ENCODE measurements around the gene SLC4A8.
"Not testable (repeated sequence)": the region's sequence is repeated elsewhere in the genome, so short reads cannot be mapped to it uniquely, and the experiment has no call there.

Gene SLC4A8

DNA sequence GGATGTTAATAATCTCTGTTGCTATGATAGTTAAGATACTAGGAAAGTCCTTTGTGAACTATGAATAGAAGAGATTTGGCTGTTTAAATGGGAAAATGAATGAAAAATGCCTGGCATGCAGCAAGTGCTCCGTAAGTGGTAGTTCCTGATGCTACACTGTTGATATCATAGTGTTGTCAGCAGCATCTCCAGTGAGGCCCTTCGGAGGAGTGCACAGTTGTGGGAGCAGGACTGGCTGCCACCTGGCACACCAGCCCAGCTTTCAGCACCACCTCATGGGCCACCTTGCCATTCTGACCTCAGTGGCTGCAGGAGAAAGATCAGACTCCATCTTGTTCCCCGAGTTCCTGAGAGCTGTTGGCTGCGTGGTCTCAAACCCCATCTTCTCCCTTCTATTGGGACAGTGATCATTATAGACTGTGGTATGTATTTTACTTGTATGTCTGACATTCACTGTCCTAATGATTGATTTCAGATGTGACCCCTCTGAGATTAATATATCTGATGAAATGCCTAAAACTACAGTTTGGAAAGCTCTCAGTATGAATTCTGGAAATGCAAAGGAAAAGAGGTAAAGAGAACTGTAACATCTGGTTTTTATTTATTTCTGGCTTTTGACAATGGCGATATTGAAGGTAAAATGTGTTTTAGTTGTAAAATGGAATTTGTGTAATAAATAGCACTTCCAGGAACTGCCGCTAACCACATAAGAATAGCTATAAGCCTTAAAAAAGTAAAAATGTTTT lies 80.9 kb downstream of the SLC4A8 start:
- no peak for DNase-seq (ENCODE audit: extremely low read depth, low read depth)
- TF ChIP-seq CTCF (IDR thresholded peaks at IDR 0.05; ENCODE audit: low read depth, low read length, missing control alignments), result no peak
- no peak overlapping the region for H3K4me3 ChIP-seq (replicated peaks; ENCODE audit: low read depth, low read length)

DNA sequence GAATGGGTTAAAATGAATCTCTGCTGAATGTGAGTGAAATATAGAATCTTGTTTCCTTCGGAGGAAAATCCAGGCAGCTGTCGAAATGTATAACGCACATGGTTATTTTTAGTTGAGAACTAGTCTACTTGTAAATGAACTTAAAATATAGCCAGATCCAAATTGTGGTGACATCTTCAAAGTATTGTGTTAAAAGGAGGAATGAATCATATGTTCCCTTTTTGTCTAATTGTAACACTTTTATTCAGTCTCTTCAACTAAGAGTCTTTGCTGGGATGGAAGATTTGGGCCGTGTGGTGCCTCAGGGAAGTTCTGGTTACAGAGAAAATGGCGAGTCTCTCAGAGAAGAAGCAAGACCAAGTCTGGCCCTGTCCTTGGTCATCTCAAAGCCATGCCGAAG lies 82.5 kb downstream of the SLC4A8 start:
- no peak for DNase-seq (ENCODE audit: extremely low read depth, low read depth)
- H3K4me3 ChIP-seq (replicated peaks; ENCODE audit: low read depth, low read length), result no peak overlapping the region
- no peak for TF ChIP-seq CTCF (IDR thresholded peaks at IDR 0.05; ENCODE audit: low read depth, low read length, missing control alignments)

GRCh38 chr12:51508285-51508684 lies 83.7 kb downstream of the SLC4A8 start:
- no peak for DNase-seq (ENCODE audit: extremely low read depth, low read depth)

GRCh38 chr12:51511546-51512260 lies 87.1 kb downstream of the SLC4A8 start:
- no peak for TF ChIP-seq CTCF (IDR thresholded peaks at IDR 0.05; ENCODE audit: low read depth, low read length, missing control alignments)
- no peak for DNase-seq (ENCODE audit: extremely low read depth, low read depth)

More at GRCh38 chr12:51508285-51508684, 83.7 kb downstream of the SLC4A8 start:
- no peak for TF ChIP-seq CTCF (IDR thresholded peaks at IDR 0.05; ENCODE audit: low read depth, low read length, missing control alignments)
- no peak overlapping the region for H3K4me3 ChIP-seq (replicated peaks; ENCODE audit: low read depth, low read length)

DNA sequence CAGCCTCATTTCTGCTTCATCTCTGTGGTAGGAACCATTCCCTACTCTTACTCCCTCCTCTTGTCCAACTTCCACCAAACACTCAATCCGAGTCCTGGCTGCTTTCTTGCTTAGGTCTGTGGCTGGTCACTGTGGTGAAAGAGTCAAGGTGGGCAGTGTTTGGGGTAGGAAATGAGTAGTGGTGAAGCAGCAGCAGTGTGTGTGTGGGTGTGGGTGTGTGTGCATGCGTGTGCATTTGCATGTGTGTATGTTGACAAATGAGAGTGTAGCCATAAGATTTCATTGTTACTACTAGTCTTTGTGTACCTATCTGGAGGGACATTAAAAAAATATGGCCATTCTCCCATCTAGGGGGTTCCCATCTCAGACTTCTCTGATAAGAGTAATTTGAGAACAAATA lies 87.8 kb downstream of the SLC4A8 start:
- no peak for DNase-seq (ENCODE audit: extremely low read depth, low read depth)
- no peak for TF ChIP-seq CTCF (IDR thresholded peaks at IDR 0.05; ENCODE audit: low read depth, low read length, missing control alignments)
- H3K4me3 ChIP-seq (replicated peaks; ENCODE audit: low read depth, low read length), result no peak overlapping the region

More at GRCh38 chr12:51511546-51512260, 87.1 kb downstream of the SLC4A8 start:
- no peak overlapping the region for H3K4me3 ChIP-seq (replicated peaks; ENCODE audit: low read depth, low read length)

DNA sequence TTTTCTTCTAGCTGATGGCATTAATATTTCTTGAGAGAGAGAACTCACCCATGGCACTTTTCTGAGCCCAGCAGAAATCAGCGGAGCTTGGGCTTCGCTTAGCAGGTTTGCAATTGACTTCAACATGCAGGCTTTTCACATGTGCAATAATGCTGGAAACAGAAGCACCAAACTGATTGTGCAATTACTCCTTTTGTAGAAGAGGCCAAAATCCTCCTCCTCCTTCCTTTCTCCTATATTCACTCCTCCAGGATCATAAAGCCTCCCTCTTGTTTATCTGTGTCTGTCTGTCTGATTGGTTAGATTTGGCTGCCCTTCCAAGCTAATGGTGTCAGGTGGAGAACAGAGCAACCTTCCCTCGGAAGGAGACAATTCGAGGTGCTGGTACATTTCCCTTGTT lies 90.4 kb downstream of the SLC4A8 start:
- H3K4me3 ChIP-seq (replicated peaks; ENCODE audit: low read depth, low read length); DNase-seq (ENCODE audit: extremely low read depth, low read depth): not testable (repeated sequence)

GRCh38 chr12:51517316-51517715 lies 92.7 kb downstream of the SLC4A8 start:
- H3K4me3 ChIP-seq (replicated peaks; ENCODE audit: low read depth, low read length), result no peak overlapping the region
- TF ChIP-seq CTCF (IDR thresholded peaks at IDR 0.05; ENCODE audit: low read depth, low read length, missing control alignments), result no peak
- DNase-seq (ENCODE audit: extremely low read depth, low read depth), result no peak

Data from HFF-Myc (cell line).